MM.1S (cell line): Measurements from ENCODE around the gene KDM4D.

ENCODE experiments used
- CTCF ChIP-seq: fragments of 300-600 bp; sonication (generic); IDR thresholded peaks from 2 replicates; pipeline ENCODE4 v1.5.1; 2016; ENCODE audit warnings: antibody characterized with exemption, low read length, mixed read lengths
- EZH2 ChIP-seq: fragments of 300-600 bp; sonication (generic); optimal IDR thresholded peaks from 2 replicates; pipeline ENCODE3; 2017; ENCODE audit warnings: low read depth, mild to moderate bottlenecking, antibody characterized with exemption, low read length, mixed read lengths

GRCh38 chr11:95044010-95044409 lies 70.5 kb downstream of the KDM4D start:
- TF ChIP-seq EZH2 (no peak), CTCF (no peak)
